ENCODE measurements around the gene BAZ2B.

DNA sequence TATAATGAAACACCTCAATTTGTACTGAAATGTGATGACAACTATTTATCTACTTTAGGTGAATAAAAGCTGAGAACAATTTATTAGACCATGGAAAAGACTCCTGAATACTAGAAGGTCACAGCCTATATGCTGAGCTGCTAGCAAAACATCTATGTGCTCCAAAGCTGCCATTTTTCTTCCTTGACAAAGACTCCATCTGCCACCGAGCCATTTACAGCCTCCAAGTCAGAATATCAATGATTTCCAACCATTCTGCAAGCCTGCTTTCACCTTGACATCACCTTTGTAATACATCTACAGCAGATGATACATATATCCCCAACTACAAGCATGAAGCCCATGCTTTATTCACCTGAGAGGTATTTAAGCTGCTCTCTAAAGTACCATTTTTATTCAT, 84.9 kb downstream of the BAZ2B start:
- TF ChIP-seq ZNF8 (CRISPR knock-in tag; IDR thresholded peaks at IDR 0.05) (no peak), ZFP3 (CRISPR knock-in tag; IDR thresholded peaks at IDR 0.05) (no peak), GLIS3 (CRISPR knock-in tag; IDR thresholded peaks at IDR 0.05) (no peak), TCF4 (CRISPR knock-in tag; IDR thresholded peaks at IDR 0.05; ENCODE audit: borderline replicate concordance) (no peak), CSDC2 (CRISPR knock-in tag; IDR thresholded peaks at IDR 0.05) (no peak)
- TF ChIP-seq, protein P1, sequence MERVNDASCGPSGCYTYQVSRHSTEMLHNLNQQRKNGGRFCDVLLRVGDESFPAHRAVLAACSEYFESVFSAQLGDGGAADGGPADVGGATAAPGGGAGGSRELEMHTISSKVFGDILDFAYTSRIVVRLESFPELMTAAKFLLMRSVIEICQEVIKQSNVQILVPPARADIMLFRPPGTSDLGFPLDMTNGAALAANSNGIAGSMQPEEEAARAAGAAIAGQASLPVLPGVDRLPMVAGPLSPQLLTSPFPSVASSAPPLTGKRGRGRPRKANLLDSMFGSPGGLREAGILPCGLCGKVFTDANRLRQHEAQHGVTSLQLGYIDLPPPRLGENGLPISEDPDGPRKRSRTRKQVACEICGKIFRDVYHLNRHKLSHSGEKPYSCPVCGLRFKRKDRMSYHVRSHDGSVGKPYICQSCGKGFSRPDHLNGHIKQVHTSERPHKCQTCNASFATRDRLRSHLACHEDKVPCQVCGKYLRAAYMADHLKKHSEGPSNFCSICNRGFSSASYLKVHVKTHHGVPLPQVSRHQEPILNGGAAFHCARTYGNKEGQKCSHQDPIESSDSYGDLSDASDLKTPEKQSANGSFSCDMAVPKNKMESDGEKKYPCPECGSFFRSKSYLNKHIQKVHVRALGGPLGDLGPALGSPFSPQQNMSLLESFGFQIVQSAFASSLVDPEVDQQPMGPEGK (CRISPR knock-in tag; IDR thresholded peaks at IDR 0.05; ENCODE audit: borderline replicate concordance), result no peak
- TF ChIP-seq, protein P2, sequence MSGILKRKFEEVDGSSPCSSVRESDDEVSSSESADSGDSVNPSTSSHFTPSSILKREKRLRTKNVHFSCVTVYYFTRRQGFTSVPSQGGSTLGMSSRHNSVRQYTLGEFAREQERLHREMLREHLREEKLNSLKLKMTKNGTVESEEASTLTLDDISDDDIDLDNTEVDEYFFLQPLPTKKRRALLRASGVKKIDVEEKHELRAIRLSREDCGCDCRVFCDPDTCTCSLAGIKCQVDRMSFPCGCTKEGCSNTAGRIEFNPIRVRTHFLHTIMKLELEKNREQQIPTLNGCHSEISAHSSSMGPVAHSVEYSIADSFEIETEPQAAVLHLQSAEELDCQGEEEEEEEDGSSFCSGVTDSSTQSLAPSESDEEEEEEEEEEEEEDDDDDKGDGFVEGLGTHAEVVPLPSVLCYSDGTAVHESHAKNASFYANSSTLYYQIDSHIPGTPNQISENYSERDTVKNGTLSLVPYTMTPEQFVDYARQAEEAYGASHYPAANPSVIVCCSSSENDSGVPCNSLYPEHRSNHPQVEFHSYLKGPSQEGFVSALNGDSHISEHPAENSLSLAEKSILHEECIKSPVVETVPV (CRISPR knock-in tag; IDR thresholded peaks at IDR 0.05), result no peak
- TF ChIP-seq, protein P3, sequence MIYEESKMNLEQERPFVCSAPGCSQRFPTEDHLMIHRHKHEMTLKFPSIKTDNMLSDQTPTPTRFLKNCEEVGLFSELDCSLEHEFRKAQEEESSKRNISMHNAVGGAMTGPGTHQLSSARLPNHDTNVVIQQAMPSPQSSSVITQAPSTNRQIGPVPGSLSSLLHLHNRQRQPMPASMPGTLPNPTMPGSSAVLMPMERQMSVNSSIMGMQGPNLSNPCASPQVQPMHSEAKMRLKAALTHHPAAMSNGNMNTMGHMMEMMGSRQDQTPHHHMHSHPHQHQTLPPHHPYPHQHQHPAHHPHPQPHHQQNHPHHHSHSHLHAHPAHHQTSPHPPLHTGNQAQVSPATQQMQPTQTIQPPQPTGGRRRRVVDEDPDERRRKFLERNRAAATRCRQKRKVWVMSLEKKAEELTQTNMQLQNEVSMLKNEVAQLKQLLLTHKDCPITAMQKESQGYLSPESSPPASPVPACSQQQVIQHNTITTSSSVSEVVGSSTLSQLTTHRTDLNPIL (CRISPR knock-in tag; IDR thresholded peaks at IDR 0.05; ENCODE audit: low read depth), result no peak

All from SK-N-SH treated with all-trans-retinoic acid at 6 μM for 48 hours (cell line).